Kidney capillary endothelial cell (primary cell): ENCODE measurements around the gene PACS1.

Experiments
- DNase-seq: peaks from one replicate; pipeline ENCODE4 v3.0.0-alpha.2; 2018; ENCODE audit warnings: low spot score

Gene PACS1

GRCh38 chr11:66050581-66051231 is 19.4 kb upstream of the PACS1 start:
- no peak for DNase-seq

- no peak for DNase-seq
Measured at GRCh38 chr11:66051371-66051765, 18.7 kb upstream of the PACS1 start.

- peak; percentile 98 for DNase-seq
Measured at GRCh38 chr11:66051766-66052663, 18.1 kb upstream of the PACS1 start, which contains the start of gene SF3B2. Gene SF3B2, plus strand, starts transcription at chr11:66052364. Its CDS starts 21 bp downstream, at chr11:66052385.

- DNase-seq = no peak
Measured at GRCh38 chr11:66052664-66052982, 17.4 kb upstream of the PACS1 start.

GRCh38 chr11:66055021-66055420 is 15.1 kb upstream of the PACS1 start:
- DNase-seq = no peak

GRCh38 chr11:66056501-66056900 is 13.6 kb upstream of the PACS1 start:
- DNase-seq = no peak

- no peak for DNase-seq
Measured at GRCh38 chr11:66059966-66060680, 9.9 kb upstream of the PACS1 start.

- DNase-seq = no peak
Measured at GRCh38 chr11:66061268-66061667, 8.8 kb upstream of the PACS1 start.

- no peak for DNase-seq
Measured at GRCh38 chr11:66062408-66062807, 7.7 kb upstream of the PACS1 start.

GRCh38 chr11:66063900-66064299 is 6.2 kb upstream of the PACS1 start:
- no peak for DNase-seq

- DNase-seq = no peak
Measured at GRCh38 chr11:66064571-66064970, 5.5 kb upstream of the PACS1 start.

GRCh38 chr11:66066751-66067150 is 3.3 kb upstream of the PACS1 start:
- DNase-seq = no peak

GRCh38 chr11:66067640-66068039 is 2.4 kb upstream of the PACS1 start:
- no peak for DNase-seq

- peak; percentile 72 for DNase-seq
Measured at GRCh38 chr11:66068154-66068821, 1.8 kb upstream of the PACS1 start.

- DNase-seq = no peak
Measured at GRCh38 chr11:66068923-66069714, 953 bp upstream of the PACS1 start.

GRCh38 chr11:66070604-66071380 is 720 bp downstream of the PACS1 start:
- no peak for DNase-seq

GRCh38 chr11:66071381-66071801 is 1.3 kb downstream of the PACS1 start:
- no peak for DNase-seq

GRCh38 chr11:66072081-66072480 is 2.0 kb downstream of the PACS1 start:
- no peak for DNase-seq

GRCh38 chr11:66072518-66072917 is 2.4 kb downstream of the PACS1 start:
- DNase-seq = no peak

GRCh38 chr11:66073669-66074068 is 3.6 kb downstream of the PACS1 start:
- no peak for DNase-seq

- no peak for DNase-seq
Measured at GRCh38 chr11:66075273-66075672, 5.2 kb downstream of the PACS1 start.
